CD14-positive monocyte (primary cell): ENCODE results near the gene CDS1. TPM values are rescaled to one million over a fixed set of nuclear protein-coding genes. Genes with fewer than 3 reads are reported as not detected.

ENCODE experiments used
- DNase-seq, 3 donors: peaks; one replicate each; pipeline ENCODE4 v3.0.0-alpha.2; 2011 to 2022
- H2AFZ ChIP-seq: 2 replicates; pipeline ENCODE4 v1.6.0; 2012; ENCODE audit warnings: mild to moderate bottlenecking, low read depth, low read length, inconsistent platforms; ENCODE audit not compliant: insufficient read depth, poor library complexity, severe bottlenecking
- H3K27ac ChIP-seq, 2 donors: 1 replicate in 1 of 2; 2 replicates in 1 of 2; pipeline ENCODE4 v1.5.1; 2012 to 2013; ENCODE audit warnings: low read length in 2 of 2, control low read depth in 1 of 2, inconsistent platforms in 1 of 2, low read depth in 1 of 2, mild to moderate bottlenecking in 1 of 2
- H3K27me3 ChIP-seq, 2 donors: one replicate each; pipeline versions ENCODE4 v1.6.0 to v1.6.1; 2011 to 2013; ENCODE audit warnings: low read length in 2 of 2; ENCODE audit not compliant: control insufficient read depth in 2 of 2, insufficient read depth in 2 of 2
- H3K36me3 ChIP-seq, 2 donors: replicated peaks in 1 of 2; 1 replicate in 1 of 2; 2 replicates in 1 of 2; pipeline versions ENCODE4 v1.5.1 to v1.6.1; 2012 to 2013; ENCODE audit warnings: low read length in 2 of 2, control low read depth in 1 of 2, inconsistent platforms in 1 of 2, mild to moderate bottlenecking in 1 of 2; ENCODE audit not compliant: insufficient read depth in 2 of 2, control insufficient read depth in 1 of 2
- H3K4me1 ChIP-seq, 2 donors: 1 replicate in 1 of 2; 2 replicates in 1 of 2; pipeline versions ENCODE4 v1.5.1 to v1.6.1; 2012 to 2013; ENCODE audit warnings: low read length in 2 of 2, control low read depth in 1 of 2, inconsistent platforms in 1 of 2, mild to moderate bottlenecking in 1 of 2, moderate library complexity in 1 of 2; ENCODE audit not compliant: insufficient read depth in 2 of 2, control insufficient read depth in 1 of 2
- H3K4me2 ChIP-seq: replicated peaks from 2 replicates; pipeline ENCODE3; 2012; ENCODE audit warnings: low read length, moderate library complexity, mild to moderate bottlenecking; ENCODE audit not compliant: poor library complexity, severe bottlenecking; ENCODE audit errors: extremely low read depth
- H3K4me3 ChIP-seq, 3 experiments: fragments of 200-600 bp in 1 of 3; sonication (generic) in 1 of 3; replicated peaks in 1 of 3; 1 replicate in 2 of 3; 2 replicates in 1 of 3; pipeline ENCODE4 v1.5.1; 2011 to 2013; ENCODE audit warnings: low read length in 3 of 3, mild to moderate bottlenecking in 3 of 3, control low read depth in 2 of 3, low read depth in 2 of 3, inconsistent platforms in 1 of 3, moderate library complexity in 1 of 3
- H3K79me2 ChIP-seq: 2 replicates; pipeline ENCODE4 v1.6.0; 2012; ENCODE audit warnings: mild to moderate bottlenecking, control low read depth, inconsistent platforms, low read length, moderate library complexity; ENCODE audit not compliant: insufficient read depth
- H3K9ac ChIP-seq: 2 replicates; pipeline ENCODE4 v1.6.0; 2017; ENCODE audit warnings: low read length, mild to moderate bottlenecking; ENCODE audit not compliant: insufficient read depth, poor library complexity, severe bottlenecking
- H3K9me3 ChIP-seq, 2 donors: replicated peaks in 1 of 2; 1 replicate in 1 of 2; 2 replicates in 1 of 2; pipeline versions ENCODE4 v1.5.1 to v1.6.1; 2012 to 2013; ENCODE audit warnings: low read length in 2 of 2, control low read depth in 1 of 2; ENCODE audit not compliant: control insufficient read depth in 1 of 2, insufficient read depth in 1 of 2
- H4K20me1 ChIP-seq: 2 replicates; pipeline ENCODE4 v1.6.0; 2012; ENCODE audit warnings: mild to moderate bottlenecking, low read length, control low read depth, moderate library complexity; ENCODE audit not compliant: insufficient read depth
- H3K27ac Mint-ChIP-seq, 7 donors: one replicate each; pipeline ENCODE4 v1.8.0; 2020; ENCODE audit warnings: mild to moderate bottlenecking in 7 of 7, mixed read lengths in 7 of 7, moderate library complexity in 6 of 7, inconsistent platforms in 2 of 7
- H3K27me3 Mint-ChIP-seq, 3 donors: one replicate each; pipeline ENCODE4 v1.8.0; 2021 to 2022; ENCODE audit warnings: low read depth in 3 of 3, mild to moderate bottlenecking in 3 of 3, mixed read lengths in 3 of 3, moderate library complexity in 3 of 3, inconsistent platforms in 1 of 3
- H3K36me3 Mint-ChIP-seq, 2 donors: one replicate each; pipeline ENCODE4 v1.8.0; 2020; ENCODE audit warnings: mixed read lengths in 2 of 2, inconsistent platforms in 1 of 2, mild to moderate bottlenecking in 1 of 2
- H3K4me1 Mint-ChIP-seq: one replicate; pipeline ENCODE4 v1.8.0; 2020; ENCODE audit warnings: mild to moderate bottlenecking, mixed read lengths
- H3K4me3 Mint-ChIP-seq, 2 donors: one replicate each; pipeline ENCODE4 v1.8.0; 2020; ENCODE audit warnings: mild to moderate bottlenecking in 2 of 2, mixed read lengths in 2 of 2, moderate library complexity in 1 of 2
- H3K9me3 Mint-ChIP-seq, 7 donors: one replicate each; pipeline ENCODE4 v1.8.0; 2020 to 2022; ENCODE audit warnings: mixed read lengths in 7 of 7, mild to moderate bottlenecking in 6 of 7, moderate library complexity in 6 of 7, inconsistent platforms in 2 of 7
- CTCF ChIP-seq: fragments of 200-600 bp; IDR thresholded peaks from one replicate; pipeline ENCODE4 v1.8.0; 2022; ENCODE audit warnings: antibody characterized with exemption, mild to moderate bottlenecking
- WGBS: methylation state at CpG from one replicate; pipeline ENCODE4 v1.1.5; 2013; ENCODE audit warnings: missing lambda C conversion rate; ENCODE audit not compliant: insufficient coverage; 5-methylcytosine and 5-hydroxymethylcytosine counted together
- intact Hi-C, 2 donors: fragments of 100-400 bp; cut with micrococcal nuclease; formaldehyde crosslinking; loops; one replicate each; pipeline versions ENCODE4 v1.15.0 to v1.15.1; 2023
- polyA plus RNA-seq, 3 donors: library from polyadenylated mRNA; depleted of rRNA in 1 of 3; unstranded in 2 of 3; stranded (reverse) in 1 of 3; fragments of 300-500 nt in 2 of 3; fragments of >200 nt in 1 of 3; fragmentation: Illumina TruSeq in 2 of 3; gene quantifications; 1 replicate in 2 of 3; 2 replicates in 1 of 3; pipeline ENCODE4 v1.2.3, GENCODE V29; 2012 to 2021

Gene CDS1
- polyA plus RNA-seq, 3 donors = 0.12 to 0.15 (median 0.13) TPM

- Histone ChIP-seq H3K4me2 (no peak overlapping the region), H3K9ac (no peak overlapping the region), H2AFZ (no peak overlapping the region), H3K9me3 (no peaks in the 10 kb centered on the region), H3K27me3 (no peaks in the 10 kb centered on the region), H3K27ac (no peak overlapping the region), H3K36me3 (peaks cover 71 to 100% of the 10 kb centered on the region in 2 donors), H3K4me1 (peaks cover 24 to 30% of the 10 kb centered on the region in 2 donors), H4K20me1 (peaks cover 24% of the 10 kb centered on the region), H3K4me3 (no peak overlapping the region), H3K79me2 (no peaks in the 10 kb centered on the region)
- no peak for DNase-seq
- peaks cover 31% of the 10 kb centered on the region for H3K4me1 Mint-ChIP-seq
- peaks cover 80 to 93% of the 10 kb centered on the region in 2 donors for H3K36me3 Mint-ChIP-seq
- no peak overlapping the region for H3K4me3 Mint-ChIP-seq
- intact Hi-C loops = no loop called here
- no peak overlapping the region for H3K27ac Mint-ChIP-seq
- no peaks in the 10 kb centered on the region for H3K27me3 Mint-ChIP-seq
- no peaks in the 10 kb centered on the region for H3K9me3 Mint-ChIP-seq
- WGBS = no CpG with 5 or more reads among the region's 1 CpG
- no peak for TF ChIP-seq CTCF
Measured at GRCh38 chr4:84685105-84685504, 102.2 kb downstream of the CDS1 start.

- Mint-ChIP-seq H3K4me3 (no peak overlapping the region), H3K9me3 (no peaks in the 10 kb centered on the region), H3K27ac (no peak overlapping the region), H3K36me3 (peaks cover 81 to 91% of the 10 kb centered on the region in 2 donors), H3K4me1 (peaks cover 23% of the 10 kb centered on the region), H3K27me3 (no peaks in the 10 kb centered on the region)
- Histone ChIP-seq H3K36me3 (peaks cover 68 to 95% of the 10 kb centered on the region in 2 donors), H3K79me2 (no peaks in the 10 kb centered on the region), H3K27ac (no peak overlapping the region), H3K9ac (no peak overlapping the region), H3K9me3 (no peaks in the 10 kb centered on the region), H3K4me2 (no peak overlapping the region), H4K20me1 (peaks cover 26% of the 10 kb centered on the region), H2AFZ (no peak overlapping the region), H3K4me3 (no peak overlapping the region), H3K4me1 (peaks cover 20 to 30% of the 10 kb centered on the region in 2 donors), H3K27me3 (no peaks in the 10 kb centered on the region)
- no peak for TF ChIP-seq CTCF
- DNase-seq = no peak
- WGBS = no CpG with 5 or more reads among the region's 5 CpGs
- intact Hi-C loops = no loop called here
Measured at GRCh38 chr4:84688605-84689004, 105.7 kb downstream of the CDS1 start.
